Measurements from ENCODE around the gene TMSB10.
"Not testable (repeated sequence)": the region's sequence is repeated elsewhere in the genome, so short reads cannot be mapped to it uniquely, and the experiment has no call there.

TMSB10 gene

GRCh38 chr2:84870306-84870705, 35.1 kb upstream of the TMSB10 start:
- H3K27ac ChIP-seq (ENCODE audit: low read depth, low read length, severe bottlenecking) = no peak overlapping the region
- no peaks in the 10 kb centered on the region for H3K4me1 ChIP-seq (ENCODE audit: control insufficient read depth, insufficient read depth, low read length, poor library complexity, severe bottlenecking)
- no peaks in the 10 kb centered on the region for H3K36me3 ChIP-seq (ENCODE audit: control insufficient read depth, insufficient read depth, low read length)
- no peaks in the 10 kb centered on the region for H3K9me3 ChIP-seq (ENCODE audit: control insufficient read depth, low read length)
- no peak overlapping the region for H3K4me3 ChIP-seq (ENCODE audit: extremely low read depth, insufficient read depth, low read length, poor library complexity, severe bottlenecking)
- 92 to 95% methylated on average over 11 of the region's 11 CpGs for WGBS, 2 experiments (ENCODE audit: insufficient coverage in 2 of 2)

GRCh38 chr2:84872691-84873090, 32.8 kb upstream of the TMSB10 start:
- WGBS, 2 experiments (ENCODE audit: insufficient coverage in 2 of 2) = 93 to 97% methylated on average over 7 of the region's 9 CpGs

GRCh38 chr2:84873350-84873749, 32.1 kb upstream of the TMSB10 start:
- no peak overlapping the region for H3K27ac ChIP-seq (ENCODE audit: low read depth, low read length, severe bottlenecking)
- no peaks in the 10 kb centered on the region for H3K4me1 ChIP-seq (ENCODE audit: control insufficient read depth, insufficient read depth, low read length, poor library complexity, severe bottlenecking)
- 100% methylated on average over 1 to 2 of the region's 5 CpGs for WGBS, 2 experiments (ENCODE audit: insufficient coverage in 2 of 2)
- no peaks in the 10 kb centered on the region for H3K36me3 ChIP-seq (ENCODE audit: control insufficient read depth, insufficient read depth, low read length)
- no peaks in the 10 kb centered on the region for H3K9me3 ChIP-seq (ENCODE audit: control insufficient read depth, low read length)
- no peak overlapping the region for H3K4me3 ChIP-seq (ENCODE audit: extremely low read depth, insufficient read depth, low read length, poor library complexity, severe bottlenecking)

More at GRCh38 chr2:84872691-84873090, 32.8 kb upstream of the TMSB10 start:
- not testable (repeated sequence) for H3K9me3 ChIP-seq (ENCODE audit: control insufficient read depth, low read length); H3K4me3 ChIP-seq (ENCODE audit: extremely low read depth, insufficient read depth, low read length, poor library complexity, severe bottlenecking); H3K27ac ChIP-seq (ENCODE audit: low read depth, low read length, severe bottlenecking); H3K4me1 ChIP-seq (ENCODE audit: control insufficient read depth, insufficient read depth, low read length, poor library complexity, severe bottlenecking); H3K36me3 ChIP-seq (ENCODE audit: control insufficient read depth, insufficient read depth, low read length)

GRCh38 chr2:84874381-84875212, 30.9 kb upstream of the TMSB10 start:
- Histone ChIP-seq H3K36me3 (ENCODE audit: control insufficient read depth, insufficient read depth, low read length) (no peaks in the 10 kb centered on the region), H3K27ac (ENCODE audit: low read depth, low read length, severe bottlenecking) (no peak overlapping the region), H3K9me3 (ENCODE audit: control insufficient read depth, low read length) (no peaks in the 10 kb centered on the region), H3K4me3 (ENCODE audit: extremely low read depth, insufficient read depth, low read length, poor library complexity, severe bottlenecking) (no peak overlapping the region), H3K4me1 (ENCODE audit: control insufficient read depth, insufficient read depth, low read length, poor library complexity, severe bottlenecking) (no peaks in the 10 kb centered on the region)
- WGBS, 2 experiments (ENCODE audit: insufficient coverage in 2 of 2) = 84 to 93% methylated on average over 7 of the region's 7 CpGs

- 82 to 86% methylated on average over 4 of the region's 4 CpGs for WGBS, 2 experiments (ENCODE audit: insufficient coverage in 2 of 2)
- H3K27ac ChIP-seq (ENCODE audit: low read depth, low read length, severe bottlenecking) = no peak overlapping the region
- no peak overlapping the region for H3K4me3 ChIP-seq (ENCODE audit: extremely low read depth, insufficient read depth, low read length, poor library complexity, severe bottlenecking)
- peaks cover 2% of the 10 kb centered on the region for H3K4me1 ChIP-seq (ENCODE audit: control insufficient read depth, insufficient read depth, low read length, poor library complexity, severe bottlenecking)
- no peaks in the 10 kb centered on the region for H3K36me3 ChIP-seq (ENCODE audit: control insufficient read depth, insufficient read depth, low read length)
- no peaks in the 10 kb centered on the region for H3K9me3 ChIP-seq (ENCODE audit: control insufficient read depth, low read length)
Measured at GRCh38 chr2:84875213-84875560, 30.3 kb upstream of the TMSB10 start.

GRCh38 chr2:84875619-84876018, 29.8 kb upstream of the TMSB10 start:
- not testable (repeated sequence) for H3K4me1 ChIP-seq (ENCODE audit: control insufficient read depth, insufficient read depth, low read length, poor library complexity, severe bottlenecking); H3K36me3 ChIP-seq (ENCODE audit: control insufficient read depth, insufficient read depth, low read length); H3K27ac ChIP-seq (ENCODE audit: low read depth, low read length, severe bottlenecking); H3K9me3 ChIP-seq (ENCODE audit: control insufficient read depth, low read length); H3K4me3 ChIP-seq (ENCODE audit: extremely low read depth, insufficient read depth, low read length, poor library complexity, severe bottlenecking)
- WGBS, 2 experiments (ENCODE audit: insufficient coverage in 2 of 2) = 60 to 100% methylated on average over 1 of the region's 1 CpG

- H3K4me1 ChIP-seq (ENCODE audit: control insufficient read depth, insufficient read depth, low read length, poor library complexity, severe bottlenecking) = peaks cover 7% of the 10 kb centered on the region
- no peak overlapping the region for H3K4me3 ChIP-seq (ENCODE audit: extremely low read depth, insufficient read depth, low read length, poor library complexity, severe bottlenecking)
- H3K27ac ChIP-seq (ENCODE audit: low read depth, low read length, severe bottlenecking) = no peak overlapping the region
- H3K9me3 ChIP-seq (ENCODE audit: control insufficient read depth, low read length) = no peaks in the 10 kb centered on the region
- WGBS, 2 experiments (ENCODE audit: insufficient coverage in 2 of 2) = 83 to 97% methylated on average over 2 to 3 of the region's 3 CpGs
- no peaks in the 10 kb centered on the region for H3K36me3 ChIP-seq (ENCODE audit: control insufficient read depth, insufficient read depth, low read length)
Measured at GRCh38 chr2:84876369-84876768, 29.1 kb upstream of the TMSB10 start.

- no peaks in the 10 kb centered on the region for H3K36me3 ChIP-seq (ENCODE audit: control insufficient read depth, insufficient read depth, low read length)
- H3K27ac ChIP-seq (ENCODE audit: low read depth, low read length, severe bottlenecking) = no peak overlapping the region
- H3K4me3 ChIP-seq (ENCODE audit: extremely low read depth, insufficient read depth, low read length, poor library complexity, severe bottlenecking) = no peak overlapping the region
- peaks cover 7% of the 10 kb centered on the region for H3K4me1 ChIP-seq (ENCODE audit: control insufficient read depth, insufficient read depth, low read length, poor library complexity, severe bottlenecking)
- 83 to 88% methylated on average over 1 of the region's 1 CpG for WGBS, 2 experiments (ENCODE audit: insufficient coverage in 2 of 2)
- H3K9me3 ChIP-seq (ENCODE audit: control insufficient read depth, low read length) = no peaks in the 10 kb centered on the region
Measured at GRCh38 chr2:84878459-84878858, 27.0 kb upstream of the TMSB10 start.

GRCh38 chr2:84878896-84879583, 26.4 kb upstream of the TMSB10 start:
- 54 to 68% methylated on average over 4 to 7 of the region's 7 CpGs for WGBS, 2 experiments (ENCODE audit: insufficient coverage in 2 of 2)
- H3K4me3 ChIP-seq (ENCODE audit: extremely low read depth, insufficient read depth, low read length, poor library complexity, severe bottlenecking) = no peak overlapping the region
- no peak overlapping the region for H3K27ac ChIP-seq (ENCODE audit: low read depth, low read length, severe bottlenecking)
- H3K4me1 ChIP-seq (ENCODE audit: control insufficient read depth, insufficient read depth, low read length, poor library complexity, severe bottlenecking) = peaks cover 7% of the 10 kb centered on the region
- no peaks in the 10 kb centered on the region for H3K9me3 ChIP-seq (ENCODE audit: control insufficient read depth, low read length)
- H3K36me3 ChIP-seq (ENCODE audit: control insufficient read depth, insufficient read depth, low read length) = no peaks in the 10 kb centered on the region

- Histone ChIP-seq H3K9me3 (ENCODE audit: control insufficient read depth, low read length) (no peaks in the 10 kb centered on the region), H3K4me3 (ENCODE audit: extremely low read depth, insufficient read depth, low read length, poor library complexity, severe bottlenecking) (peak overlapping the region; percentile 34), H3K36me3 (ENCODE audit: control insufficient read depth, insufficient read depth, low read length) (no peaks in the 10 kb centered on the region), H3K27ac (ENCODE audit: low read depth, low read length, severe bottlenecking) (no peak overlapping the region), H3K4me1 (ENCODE audit: control insufficient read depth, insufficient read depth, low read length, poor library complexity, severe bottlenecking) (peaks cover 7% of the 10 kb centered on the region)
- WGBS, 2 experiments (ENCODE audit: insufficient coverage in 2 of 2) = 9 to 12% methylated on average over 26 to 32 of the region's 45 CpGs
Measured at GRCh38 chr2:84879584-84880394, 25.7 kb upstream of the TMSB10 start.

Measured in mesodermal cell (in vitro differentiated cells).